Tibial artery (tissue), 4 donors: ENCODE data around the gene CAPZB.

Experiments used
- DNase-seq, 2 donors: peaks; one replicate each; pipeline ENCODE4 v3.0.0-alpha.2; 2019
- H3K27ac ChIP-seq, 2 donors: fragments of 200-600 bp; sonication (generic) in 1 of 2; 1 replicate in 1 of 2; 2 replicates in 1 of 2; pipeline ENCODE4 v1.5.1; 2018 to 2019; ENCODE audit warnings: mild to moderate bottlenecking in 1 of 2
- H3K27me3 ChIP-seq, 2 donors: fragments of 200-600 bp; sonication (generic) in 1 of 2; one replicate each; pipeline versions ENCODE4 v1.5.1 to v1.6.0; 2016 to 2019
- H3K36me3 ChIP-seq, 3 donors: fragments of 200-600 bp; sonication (generic) in 2 of 3; one replicate each; pipeline ENCODE4 v1.5.1; 2016 to 2019; ENCODE audit warnings: mild to moderate bottlenecking in 2 of 3
- H3K4me1 ChIP-seq, 4 donors: fragments of 200-600 bp; sonication (generic) in 2 of 4; 1 replicate in 3 of 4; 2 replicates in 1 of 4; pipeline ENCODE4 v1.5.1; 2016 to 2019
- H3K4me3 ChIP-seq, 2 donors: fragments of 200-600 bp; sonication (generic) in 1 of 2; 1 replicate in 1 of 2; 2 replicates in 1 of 2; pipeline ENCODE4 v1.5.1; 2018 to 2019; ENCODE audit warnings: mild to moderate bottlenecking in 2 of 2
- H3K9me3 ChIP-seq, 3 donors: fragments of 200-600 bp; sonication (generic) in 1 of 3; one replicate each; pipeline ENCODE4 v1.5.1; 2016 to 2019
- CTCF ChIP-seq, 2 experiments: fragments of 200-600 bp in 1 of 2; fragments of 450-650 bp in 1 of 2; IDR thresholded peaks; one replicate each; pipeline ENCODE4 v1.5.1; 2017 to 2019; ENCODE audit warnings: antibody characterized with exemption in 2 of 2, mild to moderate bottlenecking in 1 of 2, moderate library complexity in 1 of 2
- intact Hi-C: fragments of 100-400 bp; cut with DNase I; formaldehyde crosslinking; loops from one replicate; pipeline ENCODE4 v1.15.0; 2023; ENCODE audit warnings: low total_unique reads

The CAPZB gene

GRCh38 chr1:19374083-19374801 lies 111.1 kb downstream of the CAPZB start:
- Histone ChIP-seq H3K27ac (peak overlapping the region; percentile 18 to 33), H3K4me3 (no peak overlapping the region), H3K27me3 (no peaks in the 10 kb centered on the region), H3K4me1 (peaks cover 0 to 36% (median 14%) of the 10 kb centered on the region in 4 donors), H3K36me3 (peaks cover 24 to 72% (median 28%) of the 10 kb centered on the region in 3 donors), H3K9me3 (no peaks in the 10 kb centered on the region)
- intact Hi-C loops = no loop called here
- TF ChIP-seq CTCF (IDR thresholded peaks at IDR 0.05) = no peak
- no peak for DNase-seq

- H3K36me3 ChIP-seq = peaks cover 22 to 64% (median 24%) of the 10 kb centered on the region in 3 donors
- intact Hi-C loops = no loop called here
- peak overlapping the region in 1 of 2 donors; percentile 20 for H3K27ac ChIP-seq
- no peaks in the 10 kb centered on the region for H3K27me3 ChIP-seq
- peak in 1 of 2 donors; percentile 41 for DNase-seq
- no peak overlapping the region for H3K4me3 ChIP-seq
- no peaks in the 10 kb centered on the region for H3K9me3 ChIP-seq
- TF ChIP-seq CTCF (IDR thresholded peaks at IDR 0.05) = no peak
- peaks cover 0 to 43% (median 16%) of the 10 kb centered on the region in 4 donors for H3K4me1 ChIP-seq
Observed at GRCh38 chr1:19373211-19374082, 111.9 kb downstream of the CAPZB start.

- no peaks in the 10 kb centered on the region for H3K9me3 ChIP-seq
- intact Hi-C loops = no loop called here
- no peak overlapping the region for H3K4me3 ChIP-seq
- H3K4me1 ChIP-seq = peaks cover 0 to 51% (median 21%) of the 10 kb centered on the region in 4 donors
- no peak overlapping the region for H3K27ac ChIP-seq
- DNase-seq = peak in 1 of 2 donors; percentile 61
- TF ChIP-seq CTCF (IDR thresholded peaks at IDR 0.05) = no peak
- H3K36me3 ChIP-seq = peaks cover 13 to 55% (median 16%) of the 10 kb centered on the region in 3 donors
- no peaks in the 10 kb centered on the region for H3K27me3 ChIP-seq
Observed at GRCh38 chr1:19372602-19373001, 112.7 kb downstream of the CAPZB start.

- intact Hi-C loops = no loop called here
- no peak for TF ChIP-seq CTCF (IDR thresholded peaks at IDR 0.05)
- peaks cover 0 to 54% (median 23%) of the 10 kb centered on the region in 4 donors for H3K4me1 ChIP-seq
- H3K27ac ChIP-seq = no peak overlapping the region
- H3K9me3 ChIP-seq = no peaks in the 10 kb centered on the region
- H3K36me3 ChIP-seq = peaks cover 10 to 51% (median 11%) of the 10 kb centered on the region in 3 donors
- H3K27me3 ChIP-seq = no peaks in the 10 kb centered on the region
- no peak for DNase-seq
- H3K4me3 ChIP-seq = no peak overlapping the region
Observed at GRCh38 chr1:19372136-19372514, 113.2 kb downstream of the CAPZB start.

- intact Hi-C loops = no loop called here
- no peak overlapping the region for H3K4me3 ChIP-seq
- H3K36me3 ChIP-seq = peaks cover 5 to 44% (median 5%) of the 10 kb centered on the region in 3 donors
- no peak overlapping the region for H3K27ac ChIP-seq
- H3K9me3 ChIP-seq = no peaks in the 10 kb centered on the region
- DNase-seq = no peak
- H3K27me3 ChIP-seq = no peaks in the 10 kb centered on the region
- no peak for TF ChIP-seq CTCF (IDR thresholded peaks at IDR 0.05)
- peaks cover 0 to 59% (median 26%) of the 10 kb centered on the region in 4 donors for H3K4me1 ChIP-seq
Observed at GRCh38 chr1:19371226-19372135, 113.9 kb downstream of the CAPZB start.
